IMR-90 (cell line): ENCODE measurements around the gene ATP8B4. TPM values are rescaled to one million over a fixed set of nuclear protein-coding genes. Genes with fewer than 3 reads are reported as not detected.
"Not testable (repeated sequence)": the region's sequence is repeated elsewhere in the genome, so short reads cannot be mapped to it uniquely, and the experiment has no call there.

ENCODE experiments used
- ATAC-seq: fragments of 200-7000 bp; cut with Tn5 transposase; 2 replicates; pipeline ENCODE4 v1.9.1; 2020; ENCODE audit warnings: low read depth, mild to moderate bottlenecking, moderate library complexity
- BruUV-seq: library from RNA; stranded (reverse); fragments of 400-500 nt; replicated peaks from 2 replicates; lab custom pipeline; 2021; lab: Mats Ljungman, UMichigan
- CTCF ChIA-PET: fragments of 300-600 bp; formaldehyde crosslinking; extraction: SDS; loops from one replicate; lab custom pipeline; 2021; ENCODE audit warnings: antibody characterized with exemption; lab: Yijun Ruan, JAX
- POLR2A ChIA-PET: fragments of 300-600 bp; sonication (Branson Sonifier 250); formaldehyde crosslinking; loops from one replicate; lab custom pipeline; 2022; ENCODE audit warnings: antibody characterized with exemption; ENCODE audit not compliant: unreplicated experiment; lab: Charles Lee
- DNase-seq: peaks from one replicate; pipeline ENCODE4 v3.0.0; 2013
- H2AFZ ChIP-seq: replicated peaks from 2 replicates; pipeline ENCODE3; 2013; ENCODE audit warnings: low read length, mild to moderate bottlenecking; ENCODE audit not compliant: poor library complexity
- H2AK5ac ChIP-seq: 2 replicates; pipeline ENCODE4 v1.6.1; 2013; ENCODE audit warnings: low read depth, low read length, inconsistent platforms
- H2AK9ac ChIP-seq: replicated peaks from 2 replicates; pipeline ENCODE3; 2013; ENCODE audit warnings: mild to moderate bottlenecking, low read depth, low read length, moderate library complexity; ENCODE audit not compliant: poor library complexity
- H2BK120ac ChIP-seq: 2 replicates; pipeline ENCODE4 v1.6.1; 2013; ENCODE audit warnings: low read depth, low read length, inconsistent platforms
- H2BK15ac ChIP-seq: 3 replicates; pipeline ENCODE4 v1.6.1; 2013; ENCODE audit warnings: low read depth, low read length, inconsistent platforms
- H2BK20ac ChIP-seq: 2 replicates; pipeline ENCODE4 v1.6.1; 2013; ENCODE audit warnings: low read depth, mild to moderate bottlenecking, inconsistent platforms, low read length, moderate library complexity
- H2BK5ac ChIP-seq: 2 replicates; pipeline ENCODE4 v1.6.1; 2013; ENCODE audit warnings: mild to moderate bottlenecking, low read depth, low read length, inconsistent platforms; ENCODE audit not compliant: poor library complexity, severe bottlenecking
- H3K14ac ChIP-seq: replicated peaks from 2 replicates; pipeline ENCODE4 v1.6.1; 2013; ENCODE audit warnings: low read depth, low read length, inconsistent platforms
- H3K18ac ChIP-seq: 2 replicates; pipeline ENCODE4 v1.6.1; 2013; ENCODE audit warnings: low read depth, low read length, control low read depth
- H3K23ac ChIP-seq: 2 replicates; pipeline ENCODE4 v1.6.1; 2013; ENCODE audit warnings: low read depth, low read length, inconsistent platforms
- H3K27ac ChIP-seq: 2 replicates; pipeline ENCODE4 v1.5.1; 2013; ENCODE audit warnings: mild to moderate bottlenecking, control low read depth, low read length; ENCODE audit not compliant: insufficient read depth
- H3K27me3 ChIP-seq: 2 replicates; pipeline ENCODE4 v1.6.1; 2013; ENCODE audit warnings: low read length; ENCODE audit not compliant: control insufficient read depth, insufficient read depth
- H3K36me3 ChIP-seq: 2 replicates; pipeline ENCODE4 v1.6.1; 2013; ENCODE audit warnings: low read length, mixed read lengths; ENCODE audit not compliant: control insufficient read depth, insufficient read depth
- H3K4ac ChIP-seq: 2 replicates; pipeline ENCODE4 v1.6.1; 2013; ENCODE audit warnings: low read depth, low read length, inconsistent platforms
- H3K4me1 ChIP-seq: 2 replicates; pipeline ENCODE4 v1.6.1; 2013; ENCODE audit warnings: low read length, mixed read lengths; ENCODE audit not compliant: control insufficient read depth, insufficient read depth
- H3K4me2 ChIP-seq: 2 replicates; pipeline ENCODE4 v1.6.1; 2013; ENCODE audit warnings: low read depth, mild to moderate bottlenecking, control low read depth, low read length, moderate library complexity
- H3K4me3 ChIP-seq: 2 replicates; pipeline ENCODE4 v1.5.1; 2013; ENCODE audit warnings: low read depth, mild to moderate bottlenecking, control low read depth, low read length, moderate library complexity; ENCODE audit not compliant: insufficient read depth
- H3K56ac ChIP-seq: 2 replicates; pipeline ENCODE4 v1.6.1; 2013; ENCODE audit warnings: low read length, inconsistent platforms; ENCODE audit not compliant: insufficient read depth; ENCODE audit errors: extremely low read depth
- H3K79me1 ChIP-seq, 2 experiments: 2 replicates each; pipeline ENCODE4 v1.6.1; 2013; ENCODE audit warnings: low read length in 2 of 2, inconsistent platforms in 1 of 2, low read depth in 1 of 2
- H3K9ac ChIP-seq: 2 replicates; pipeline ENCODE4 v1.6.1; 2013; ENCODE audit warnings: low read depth, low read length, control low read depth
- H3K9me1 ChIP-seq: 2 replicates; pipeline ENCODE4 v1.6.1; 2013; ENCODE audit warnings: low read length, inconsistent platforms; ENCODE audit not compliant: insufficient read depth
- H3K9me3 ChIP-seq: 2 replicates; pipeline ENCODE4 v1.6.1; 2013; ENCODE audit warnings: low read length; ENCODE audit not compliant: control insufficient read depth, insufficient read depth
- H4K20me1 ChIP-seq: 2 replicates; pipeline ENCODE4 v1.6.1; 2013; ENCODE audit warnings: low read length, inconsistent platforms; ENCODE audit not compliant: insufficient read depth
- H4K5ac ChIP-seq: 2 replicates; pipeline ENCODE4 v1.6.1; 2013; ENCODE audit warnings: mild to moderate bottlenecking, low read depth, low read length, control low read depth
- H4K8ac ChIP-seq, 2 experiments: 2 replicates each; pipeline ENCODE4 v1.6.1; 2013; ENCODE audit warnings: low read depth in 2 of 2, low read length in 2 of 2, control low read depth in 1 of 2, inconsistent platforms in 1 of 2
- H4K91ac ChIP-seq: 2 replicates; pipeline ENCODE4 v1.6.1; 2013; ENCODE audit warnings: low read depth, low read length, inconsistent platforms; ENCODE audit not compliant: insufficient read depth
- WGBS, 2 experiments: methylation state at CpG; one replicate each; pipeline versions ENCODE4 v1.1.5 to v1.1.7; 2013; ENCODE audit warnings: missing lambda C conversion rate in 2 of 2; ENCODE audit not compliant: insufficient read length in 1 of 2; ENCODE audit errors: extremely low coverage in 2 of 2; 5-methylcytosine and 5-hydroxymethylcytosine counted together
- dilution Hi-C: fragments of 300-500 bp; cut with HindIII; formaldehyde crosslinking; loops from one replicate; pipeline ENCODE4 v1.14.3; 2018; ENCODE audit warnings: low sequenced_read_pairs; ENCODE audit not compliant: unreplicated experiment
- in situ Hi-C: fragments of 300-500 bp; cut with MboI; formaldehyde crosslinking; loops from 3 replicates; pipeline ENCODE4 v1.14.3; 2019; ENCODE audit warnings: low sequenced_read_pairs, inconsistent platforms, mixed read lengths
- intact Hi-C: fragments of 100-400 bp; cut with micrococcal nuclease; formaldehyde crosslinking; loops from 2 replicates; pipeline ENCODE4 v1.10.0; 2022
- polyA plus RNA-seq, 3 experiments: library from polyadenylated mRNA; depleted of rRNA; stranded (reverse); fragments of >200 nt; gene quantifications; 2 replicates each; pipeline ENCODE4 v1.2.3, GENCODE V29; 2012; ENCODE audit warnings: low replicate concordance in 1 of 3
- total RNA-seq: library from RNA; depleted of rRNA; stranded (reverse); fragments of >200 nt; gene quantifications from 2 replicates; pipeline ENCODE4 v1.2.3, GENCODE V29; 2012

Gene ATP8B4
- total and polyA plus RNA-seq, 2 of the 4 experiments (the other 2 are of a cell fraction), result 0.12 to 0.54 TPM

GRCh38 chr15:50158236-50158635 lies 39.2 kb upstream of the ATP8B4 start:
- BruUV-seq, dilution Hi-C loops: not testable (repeated sequence)

More at GRCh38 chr15:50158236-50158635, 39.2 kb upstream of the ATP8B4 start:
- H3K9me1 ChIP-seq, H2BK20ac ChIP-seq, H3K4me2 ChIP-seq, H3K9me3 ChIP-seq, H2BK5ac ChIP-seq, H2AFZ ChIP-seq, POLR2A ChIA-PET, H4K8ac ChIP-seq, DNase-seq, H2AK9ac ChIP-seq, H3K9ac ChIP-seq, H3K23ac ChIP-seq, H3K4me3 ChIP-seq, H2BK15ac ChIP-seq, H3K4ac ChIP-seq, H3K36me3 ChIP-seq, H3K18ac ChIP-seq, H3K79me1 ChIP-seq, H4K20me1 ChIP-seq, H4K91ac ChIP-seq, H2AK5ac ChIP-seq, ATAC-seq, H3K56ac ChIP-seq, CTCF ChIA-PET, H2BK120ac ChIP-seq, H4K5ac ChIP-seq, in situ Hi-C loops, H3K27ac ChIP-seq, H3K4me1 ChIP-seq, intact Hi-C loops, H3K14ac ChIP-seq, H3K27me3 ChIP-seq: not testable (repeated sequence)
- 86% methylated on average over 12 of the region's 28 CpGs; no CpG with 5 or more reads in 1 of the 2 experiments for whole genome bisulfite sequencing, 2 experiments
